Measurements from ENCODE around the gene GRM4. TPM values are rescaled to one million over a fixed set of nuclear protein-coding genes. Genes with fewer than 3 reads are reported as not detected.

GRM4 gene
- total and polyA plus RNA-seq, 10 of the 15 experiments (the other 5 are each of a cell fraction or from before 2014, with no cell fraction given), result 0.01 to 0.31 (median 0.05) TPM; not detected in 2

DNA sequence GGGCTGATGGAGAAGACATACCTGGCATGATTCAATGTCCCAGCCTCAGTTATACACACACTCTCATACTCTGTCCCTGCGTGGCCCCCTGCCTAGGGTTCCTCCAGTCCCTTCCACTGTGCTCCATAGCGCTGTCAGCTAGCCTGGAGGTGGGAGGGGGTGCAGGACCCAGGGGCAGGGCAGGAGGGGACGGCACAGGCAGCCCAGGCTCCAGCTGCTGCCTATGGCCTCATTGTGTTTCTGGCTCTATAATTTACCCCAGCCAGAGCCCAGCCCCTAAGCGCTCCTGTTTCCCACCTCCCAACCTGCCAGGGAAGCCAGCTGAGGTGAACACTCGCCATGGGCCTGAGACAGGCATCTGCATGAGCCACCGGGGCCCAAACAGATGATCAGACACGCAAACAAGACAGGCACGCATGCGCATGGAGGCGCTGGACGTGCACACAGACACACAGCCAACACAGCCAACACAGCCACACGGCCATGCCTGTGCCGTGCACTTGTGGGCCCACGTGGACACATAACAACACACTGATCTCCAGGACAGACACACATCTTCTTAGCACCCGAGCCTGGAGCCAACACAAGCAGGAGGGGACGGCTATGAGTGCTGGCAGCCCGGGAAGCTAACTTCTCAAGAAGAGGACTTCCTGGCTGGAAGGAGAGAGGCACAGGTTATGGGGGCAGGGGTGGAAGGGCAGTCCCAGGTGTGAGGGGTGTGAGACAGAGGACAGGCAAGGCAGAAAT lies 124.9 kb downstream of the GRM4 start:
- H2AFZ ChIP-seq (ENCODE audit: control insufficient read depth, low read depth, low read length), result no peak overlapping the region
- 32% methylated on average over 17 of the region's 17 CpGs for WGBS (ENCODE audit: insufficient coverage, insufficient replicate concordance, low lambda C conversion rate, missing lambda C conversion rate)
- no peaks in the 10 kb centered on the region for H3K4me1 ChIP-seq (ENCODE audit: control insufficient read depth, insufficient read depth, low read length)
- H4K20me1 ChIP-seq (ENCODE audit: control insufficient read depth, insufficient read depth), result no peaks in the 10 kb centered on the region
- SMC1A ChIA-PET (ENCODE audit: uncharacterized antibody, unreplicated experiment), result no interaction called here
- no peaks in the 10 kb centered on the region for H3K79me2 ChIP-seq (ENCODE audit: control insufficient read depth, insufficient read depth, low read length)
- H3K4me3 ChIP-seq, result no peak overlapping the region
- CTCF ChIA-PET, result no interaction called here
- ATAC-seq, result no peak
- TF ChIP-seq ATF7 (IDR thresholded peaks at IDR 0.05; ENCODE audit: low read depth) (no peak), SMAD1 (IDR thresholded peaks at IDR 0.05; ENCODE audit: low read depth, partially characterized antibody) (no peak), BACH1 (IDR thresholded peaks at IDR 0.05; ENCODE audit: borderline replicate concordance) (no peak), HCFC1 (IDR thresholded peaks at IDR 0.05; ENCODE audit: low read length) (no peak), TCF7 (IDR thresholded peaks at IDR 0.05; ENCODE audit: borderline replicate concordance) (no peak), RB1 (IDR thresholded peaks at IDR 0.05; ENCODE audit: borderline replicate concordance) (no peak), EED (IDR thresholded peaks at IDR 0.05; ENCODE audit: low read depth) (no peak), CHD2 (IDR thresholded peaks at IDR 0.05; ENCODE audit: borderline replicate concordance, low read depth, low read length) (no peak)
- TF ChIP-seq, protein P1, sequence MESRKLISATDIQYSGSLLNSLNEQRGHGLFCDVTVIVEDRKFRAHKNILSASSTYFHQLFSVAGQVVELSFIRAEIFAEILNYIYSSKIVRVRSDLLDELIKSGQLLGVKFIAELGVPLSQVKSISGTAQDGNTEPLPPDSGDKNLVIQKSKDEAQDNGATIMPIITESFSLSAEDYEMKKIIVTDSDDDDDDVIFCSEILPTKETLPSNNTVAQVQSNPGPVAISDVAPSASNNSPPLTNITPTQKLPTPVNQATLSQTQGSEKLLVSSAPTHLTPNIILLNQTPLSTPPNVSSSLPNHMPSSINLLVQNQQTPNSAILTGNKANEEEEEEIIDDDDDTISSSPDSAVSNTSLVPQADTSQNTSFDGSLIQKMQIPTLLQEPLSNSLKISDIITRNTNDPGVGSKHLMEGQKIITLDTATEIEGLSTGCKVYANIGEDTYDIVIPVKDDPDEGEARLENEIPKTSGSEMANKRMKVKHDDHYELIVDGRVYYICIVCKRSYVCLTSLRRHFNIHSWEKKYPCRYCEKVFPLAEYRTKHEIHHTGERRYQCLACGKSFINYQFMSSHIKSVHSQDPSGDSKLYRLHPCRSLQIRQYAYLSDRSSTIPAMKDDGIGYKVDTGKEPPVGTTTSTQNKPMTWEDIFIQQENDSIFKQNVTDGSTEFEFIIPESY (IDR thresholded peaks at IDR 0.05), result no peak
- H3K4me2 ChIP-seq (ENCODE audit: control insufficient read depth, insufficient read depth), result no peak overlapping the region
- POLR2A ChIA-PET, result no interaction called here
- peaks cover 0 to 1% of the 10 kb centered on the region in 2 experiments; a peak in 3 of 4 replicates for H3K27me3 ChIP-seq (replicated peaks in 1 of 2; ENCODE audit: control insufficient read depth in 2 of 2, insufficient read depth in 2 of 2, low read length in 1 of 2)
- no peak overlapping the region for H3K9ac ChIP-seq (ENCODE audit: control insufficient read depth, insufficient read depth, low read length)
- H3K9me3 ChIP-seq (replicated peaks; ENCODE audit: control insufficient read depth, insufficient read depth, low read length), result no peaks in the 10 kb centered on the region
- H3K27ac ChIP-seq (ENCODE audit: control insufficient read depth, insufficient read depth), result no peak overlapping the region
- RAD21 ChIA-PET (ENCODE audit: unreplicated experiment), result no interaction called here
- intact Hi-C loops (cut with micrococcal nuclease; ENCODE audit: unreplicated experiment) (no loop called here), in situ Hi-C loops (cut with MboI) (no loop called here)
- DNase-seq (ENCODE audit: low read depth, low spot score), result no peak
- no peaks in the 10 kb centered on the region for H3K36me3 ChIP-seq (ENCODE audit: control insufficient read depth in 2 of 2, insufficient read depth in 2 of 2, low read length in 1 of 2)
- FAIRE-seq, result no peak
- BruUV-seq (replicated peaks), result no TSS peak

Data from GM12878 (cell line).